H1 (cell line): ENCODE measurements around the gene C1RL. TPM values are rescaled to one million over a fixed set of nuclear protein-coding genes. Genes with fewer than 3 reads are reported as not detected.

ENCODE experiments used
- CTCF ChIA-PET: fragments of 300-600 bp; sonication (Branson Sonifier 250); formaldehyde crosslinking; loops from one replicate; lab custom pipeline; 2021; ENCODE audit not compliant: partially characterized antibody; lab: Charles Lee
- POLR2A ChIA-PET: fragments of 300-600 bp; sonication (Branson Sonifier 250); formaldehyde crosslinking; loops from one replicate; lab custom pipeline; 2021; ENCODE audit warnings: inconsistent platforms; ENCODE audit not compliant: partially characterized antibody; lab: Charles Lee
- DNase-seq, 2 experiments: peaks; one replicate each; pipeline versions ENCODE4 v3.0.0 to v3.0.0-alpha.2; 2010 to 2022; ENCODE audit warnings: low spot score in 2 of 2, low read depth in 1 of 2, mixed read lengths in 1 of 2
- FAIRE-seq: peaks from 2 replicates; lab custom pipeline; 2011; peaks lifted over from hg19 to GRCh38; lab: Jason Lieb, UNC
- H2AFZ ChIP-seq: 2 replicates; pipeline ENCODE4 v1.8.1; 2012; ENCODE audit warnings: low read length, inconsistent platforms
- H2AK5ac ChIP-seq: 2 replicates; pipeline ENCODE4 v1.6.1; 2013; ENCODE audit warnings: low read depth, low read length
- H2BK120ac ChIP-seq: replicated peaks from 2 replicates; pipeline ENCODE3; 2013; ENCODE audit warnings: low read depth, low read length, inconsistent platforms
- H2BK12ac ChIP-seq: 2 replicates; pipeline ENCODE4 v1.6.1; 2013; ENCODE audit warnings: low read depth, low read length
- H2BK15ac ChIP-seq: 2 replicates; pipeline ENCODE4 v1.6.1; 2013; ENCODE audit warnings: low read length
- H2BK20ac ChIP-seq: 2 replicates; pipeline ENCODE4 v1.6.1; 2013; ENCODE audit warnings: low read length
- H2BK5ac ChIP-seq: 2 replicates; pipeline ENCODE4 v1.6.1; 2013; ENCODE audit warnings: low read depth, low read length
- H3K14ac ChIP-seq: 2 replicates; pipeline ENCODE4 v1.6.1; 2013; ENCODE audit warnings: inconsistent platforms; ENCODE audit not compliant: insufficient read length
- H3K18ac ChIP-seq: 2 replicates; pipeline ENCODE4 v1.6.1; 2013; ENCODE audit warnings: low read length; ENCODE audit errors: extremely low read depth
- H3K23ac ChIP-seq: 2 replicates; pipeline ENCODE4 v1.6.1; 2013; ENCODE audit warnings: inconsistent platforms; ENCODE audit not compliant: insufficient read length
- H3K23me2 ChIP-seq: 2 replicates; pipeline ENCODE4 v1.6.1; 2013; ENCODE audit warnings: low read depth, low read length
- H3K27ac ChIP-seq: 2 replicates; pipeline ENCODE4 v1.6.1; 2011; ENCODE audit warnings: low read depth, low read length, inconsistent platforms
- H3K27me3 ChIP-seq, 4 experiments: replicated peaks in 1 of 4; 1 replicate in 1 of 4; 2 replicates in 3 of 4; pipeline versions ENCODE4 v1.6.1 to v1.8.1; 2011 to 2013; ENCODE audit warnings: low read length in 3 of 4, mild to moderate bottlenecking in 3 of 4, inconsistent platforms in 2 of 4, mixed read lengths in 2 of 4, moderate library complexity in 1 of 4; ENCODE audit not compliant: control insufficient read depth in 3 of 4, insufficient read depth in 3 of 4; ENCODE audit errors: extremely low read depth in 1 of 4
- H3K36me3 ChIP-seq, 4 experiments: 2 replicates each; pipeline versions ENCODE4 v1.6.1 to v1.8.1; 2011 to 2013; ENCODE audit warnings: mild to moderate bottlenecking in 4 of 4, low read length in 3 of 4, moderate library complexity in 2 of 4, control low read depth in 1 of 4, inconsistent platforms in 1 of 4; ENCODE audit not compliant: insufficient read depth in 4 of 4, control insufficient read depth in 2 of 4
- H3K4ac ChIP-seq: replicated peaks from 2 replicates; pipeline ENCODE3; 2013; ENCODE audit warnings: low read length, low read depth, mixed read lengths, inconsistent platforms; ENCODE audit not compliant: insufficient read length
- H3K4me1 ChIP-seq, 4 experiments: replicated peaks in 1 of 4; 1 replicate in 1 of 4; 2 replicates in 3 of 4; pipeline versions ENCODE4 v1.6.1 to v1.8.1; 2011 to 2013; ENCODE audit warnings: low read length in 3 of 4, inconsistent platforms in 2 of 4, mixed read lengths in 1 of 4; ENCODE audit not compliant: insufficient read depth in 4 of 4, control insufficient read depth in 3 of 4
- H3K4me2 ChIP-seq, 2 experiments: 2 replicates each; pipeline versions ENCODE4 v1.6.1 to v1.8.1; 2011 to 2013; ENCODE audit warnings: low read depth in 2 of 2, low read length in 2 of 2, control low read depth in 1 of 2, inconsistent platforms in 1 of 2, mild to moderate bottlenecking in 1 of 2; ENCODE audit not compliant: insufficient read depth in 1 of 2
- H3K4me3 ChIP-seq, 4 experiments: fragments of 200-600, 300-600 bp in 1 of 4; sonication (generic), shearing (Covaris generic), sonication (Bioruptor Twin) in 1 of 4; 2 replicates each; pipeline versions ENCODE4 v1.5.1 to v1.8.1; 2011 to 2016; ENCODE audit warnings: low read length in 4 of 4, low read depth in 3 of 4, control low read depth in 2 of 4, inconsistent platforms in 2 of 4, mild to moderate bottlenecking in 2 of 4, mixed read lengths in 1 of 4, moderate library complexity in 1 of 4; ENCODE audit not compliant: insufficient read depth in 2 of 4; ENCODE audit errors: extremely low read depth in 1 of 4
- H3K56ac ChIP-seq: replicated peaks from 2 replicates; pipeline ENCODE3; 2013; ENCODE audit warnings: low read depth, mild to moderate bottlenecking, mixed read lengths, low read length, inconsistent platforms; ENCODE audit not compliant: insufficient read length
- H3K79me1 ChIP-seq: 2 replicates; pipeline ENCODE4 v1.6.1; 2013; ENCODE audit warnings: low read depth, low read length, control low read depth
- H3K79me2 ChIP-seq, 2 experiments: 2 replicates each; pipeline versions ENCODE4 v1.6.1 to v1.8.1; 2012 to 2013; ENCODE audit warnings: low read length in 2 of 2, mild to moderate bottlenecking in 2 of 2, inconsistent platforms in 1 of 2; ENCODE audit not compliant: insufficient read depth in 2 of 2, control insufficient read depth in 1 of 2
- H3K9ac ChIP-seq, 4 experiments: replicated peaks in 1 of 4; 1 replicate in 1 of 4; 2 replicates in 3 of 4; pipeline versions ENCODE4 v1.6.1 to v1.8.1; 2011 to 2013; ENCODE audit warnings: low read depth in 3 of 4, low read length in 3 of 4, control low read depth in 2 of 4, mild to moderate bottlenecking in 2 of 4, moderate library complexity in 2 of 4, inconsistent platforms in 1 of 4; ENCODE audit errors: extremely low read depth in 1 of 4
- H3K9me3 ChIP-seq, 2 experiments: 2 replicates each; pipeline versions ENCODE4 v1.6.1 to v1.8.1; 2012 to 2013; ENCODE audit warnings: mild to moderate bottlenecking in 2 of 2, moderate library complexity in 2 of 2, control low read depth in 1 of 2, inconsistent platforms in 1 of 2, low read depth in 1 of 2, low read length in 1 of 2, mixed read lengths in 1 of 2; ENCODE audit not compliant: insufficient read depth in 2 of 2
- H4K20me1 ChIP-seq, 2 experiments: replicated peaks in 1 of 2; 2 replicates each; pipeline versions ENCODE3 to v1.8.1; 2011 to 2013; ENCODE audit warnings: inconsistent platforms in 2 of 2, low read length in 2 of 2, mild to moderate bottlenecking in 1 of 2; ENCODE audit not compliant: insufficient read depth in 2 of 2, control insufficient read depth in 1 of 2
- H4K5ac ChIP-seq: 2 replicates; pipeline ENCODE4 v1.6.1; 2013; ENCODE audit warnings: low read length, low read depth, mixed read lengths, inconsistent platforms; ENCODE audit not compliant: insufficient read length
- H4K8ac ChIP-seq: 2 replicates; pipeline ENCODE4 v1.8.0; 2013; ENCODE audit warnings: mild to moderate bottlenecking, moderate library complexity, low read length, inconsistent platforms; ENCODE audit not compliant: insufficient read depth; ENCODE audit errors: extremely low read depth
- H4K91ac ChIP-seq: replicated peaks from 2 replicates; pipeline ENCODE3; 2013; ENCODE audit warnings: low read length, mixed read lengths, inconsistent platforms; ENCODE audit not compliant: insufficient read length
- BCL11A ChIP-seq, 2 experiments: IDR thresholded peaks; one replicate each; pipeline ENCODE4 v1.6.1; 2011; ENCODE audit warnings: low read depth in 2 of 2, low read length in 2 of 2, mild to moderate bottlenecking in 2 of 2
- EGR1 ChIP-seq: IDR thresholded peaks from 2 replicates; pipeline ENCODE4 v1.6.1; 2011; ENCODE audit warnings: low read depth, low read length, borderline replicate concordance
- KDM1A ChIP-seq: fragments of 200-600, 300-600 bp; sonication (generic); IDR thresholded peaks from 2 replicates; pipeline ENCODE4 v1.7.1; 2016; ENCODE audit warnings: mild to moderate bottlenecking, low read length, borderline replicate concordance
- NRF1 ChIP-seq: IDR thresholded peaks from 2 replicates; pipeline ENCODE4 v1.6.1; 2011; ENCODE audit warnings: mild to moderate bottlenecking, low read depth, low read length, improper control_type of control experiment
- WGBS, 2 experiments: shearing (Covaris generic) in 1 of 2; methylation state at CpG; one replicate each; pipeline versions ENCODE4 v1.1.6 to v1.1.7; 2013 to 2015; ENCODE audit warnings: low lambda C conversion rate in 2 of 2, mixed read lengths in 2 of 2, inconsistent platforms in 1 of 2, low coverage in 1 of 2, missing lambda C conversion rate in 1 of 2; ENCODE audit not compliant: insufficient replicate concordance in 2 of 2, insufficient coverage in 1 of 2, insufficient read length in 1 of 2; ENCODE audit errors: extremely low coverage in 1 of 2, missing lambda C conversion rate in 1 of 2; 5-methylcytosine and 5-hydroxymethylcytosine counted together
- polyA plus RNA-seq, 7 experiments: library from polyadenylated mRNA; depleted of rRNA in 3 of 7; stranded (reverse) in 5 of 7; unstranded in 2 of 7; fragments of >200 nt in 5 of 7; fragments of 200-250 nt in 2 of 7; gene quantifications; 1 replicate in 5 of 7; 2 replicates in 1 of 7; 4 replicates in 1 of 7; pipeline versions ENCODE4 v1.2.1 to v1.2.3, GENCODE V29; 2011 to 2013; ENCODE audit warnings: missing spikeins in 2 of 7, mixed read lengths in 2 of 7
- total RNA-seq: library from RNA; stranded (reverse); fragmentation: NEBNext Ultra II Directional; extraction: Animal tissue kit (Norgen Biotek cat#: 25700); gene quantifications from 2 replicates; pipeline ENCODE4 v1.2.1, GENCODE V29; 2021
- TF ChIP-seq, protein P1 (sequence below): IDR thresholded peaks from 2 replicates; pipeline ENCODE4 v1.6.1; 2011; ENCODE audit warnings: low read length, improper control_type of control experiment

The C1RL gene
- total and polyA plus RNA-seq, 2 of the 8 experiments (the other 6 are each of a cell fraction or from before 2014, with no cell fraction given) = 11.4 to 15.5 TPM

DNA sequence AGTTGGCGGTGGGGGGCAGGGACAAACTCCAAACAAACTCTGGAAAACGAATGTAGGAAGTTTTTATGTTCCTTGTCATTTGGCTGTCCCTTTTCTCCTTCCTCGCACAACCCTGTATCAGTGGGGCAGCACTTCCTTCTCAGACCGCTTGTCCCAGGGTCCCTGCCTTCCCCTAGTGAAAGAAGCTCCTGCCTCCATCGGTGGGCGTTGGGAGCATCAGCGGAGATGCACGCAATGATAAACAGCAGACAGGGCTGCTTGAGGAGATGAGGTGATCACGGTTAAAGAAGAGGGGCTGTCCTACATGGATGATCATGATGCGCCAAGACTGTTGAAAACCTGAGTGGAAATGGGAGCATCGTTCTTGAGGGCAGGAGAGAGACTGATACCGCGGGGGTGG lies 47.9 kb downstream of the C1RL start:
- ChIA-PET CTCF (interaction anchor here (0.7 to 6.7 kb wide), 18 partner anchors 11 to 95 kb away, joined by 3 to 58 read pairs (median 6); partner anchors contain the start of gene C1RL), POLR2A (interaction anchor here (0.6 to 2.5 kb wide), 7 partner anchors 9 to 117 kb away, joined by 3 to 39 read pairs (median 5); partner anchors contain the start of genes C12orf57, C1RL and RNU7-1)
- Histone ChIP-seq H3K23ac (no peak overlapping the region), H3K79me1 (no peaks in the 10 kb centered on the region), H3K14ac (no peak overlapping the region), H3K79me2 (no peaks in the 10 kb centered on the region), H4K20me1 (no peaks in the 10 kb centered on the region), H3K36me3 (no peaks in the 10 kb centered on the region), H3K27me3 (no peaks in the 10 kb centered on the region), H2BK120ac (no peak overlapping the region), H3K18ac (no peak overlapping the region), H3K9ac (no peak overlapping the region), H2AK5ac (no peak overlapping the region), H3K4me2 (peak overlapping the region; percentile 5 to 25; a peak in 1 of 4 replicates), H2BK20ac (no peak overlapping the region), H3K9me3 (no peaks in the 10 kb centered on the region), H4K91ac (no peak overlapping the region), H3K56ac (no peak overlapping the region), H3K27ac (no peak overlapping the region), H2AFZ (peak overlapping the region; percentile 92; the same call in 1 of the 2 replicates), H4K8ac (no peak overlapping the region), H3K4me1 (peaks cover 0 to 5% (median 2%) of the 10 kb centered on the region in 4 experiments; a peak in 3 of 7 replicates), H2BK5ac (no peak overlapping the region), H3K4me3 (no peak overlapping the region), H2BK12ac (no peak overlapping the region; the same call in 1 of the 2 replicates), H3K4ac (no peak overlapping the region), H3K23me2 (no peaks in the 10 kb centered on the region), H2BK15ac (no peak overlapping the region), H4K5ac (no peak overlapping the region)
- FAIRE-seq = no peak
- no peak for DNase-seq
- TF ChIP-seq KDM1A (no peak), EGR1 (no peak), BCL11A (IDR thresholded peaks at IDR 0.05; ENCODE audit: low read depth in 2 of 2, low read length in 2 of 2) (no peak), NRF1 (no peak)
- TF ChIP-seq, protein P1, sequence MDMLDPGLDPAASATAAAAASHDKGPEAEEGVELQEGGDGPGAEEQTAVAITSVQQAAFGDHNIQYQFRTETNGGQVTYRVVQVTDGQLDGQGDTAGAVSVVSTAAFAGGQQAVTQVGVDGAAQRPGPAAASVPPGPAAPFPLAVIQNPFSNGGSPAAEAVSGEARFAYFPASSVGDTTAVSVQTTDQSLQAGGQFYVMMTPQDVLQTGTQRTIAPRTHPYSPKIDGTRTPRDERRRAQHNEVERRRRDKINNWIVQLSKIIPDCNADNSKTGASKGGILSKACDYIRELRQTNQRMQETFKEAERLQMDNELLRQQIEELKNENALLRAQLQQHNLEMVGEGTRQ = no peak
- WGBS, 2 experiments = 85% methylated on average over 13 of the region's 13 CpGs; no CpG with 5 or more reads in 1 of the 2 experiments
